Natural killer cell (primary cell): ENCODE measurements around the gene SKI. TPM values are rescaled to one million over a fixed set of nuclear protein-coding genes. Genes with fewer than 3 reads are reported as not detected.

Experiments
- ATAC-seq, 3 donors: fragments of 150-1000 bp in 2 of 3; fragments of 200-7000 bp in 1 of 3; cut with Tn5 transposase; 1 replicate in 1 of 3; 2 replicates in 2 of 3; pipeline ENCODE4 v1.10.0; 2021; ENCODE audit warnings: mild to moderate bottlenecking in 2 of 3, moderate library complexity in 2 of 3
- DNase-seq, 2 donors: peaks; one replicate each; pipeline versions ENCODE4 v3.0.0 to v3.0.0-alpha.2; 2013 to 2021; ENCODE audit warnings: mixed read lengths in 1 of 2
- H3K27ac ChIP-seq: one replicate; pipeline ENCODE4 v1.5.1; 2013; ENCODE audit warnings: mild to moderate bottlenecking, low read length
- H3K27me3 ChIP-seq: one replicate; pipeline ENCODE4 v1.6.1; 2013; ENCODE audit warnings: low read length; ENCODE audit not compliant: control insufficient read depth, insufficient read depth
- H3K36me3 ChIP-seq: one replicate; pipeline ENCODE4 v1.6.1; 2013; ENCODE audit warnings: low read length; ENCODE audit not compliant: control insufficient read depth, insufficient read depth
- H3K4me1 ChIP-seq: one replicate; pipeline ENCODE4 v1.6.1; 2013; ENCODE audit warnings: low read length; ENCODE audit not compliant: control insufficient read depth, insufficient read depth
- H3K4me3 ChIP-seq: one replicate; pipeline ENCODE4 v1.5.1; 2013; ENCODE audit warnings: low read length
- H3K9me3 ChIP-seq: one replicate; pipeline ENCODE4 v1.6.1; 2013; ENCODE audit warnings: low read length; ENCODE audit not compliant: control insufficient read depth, insufficient read depth
- H3K27ac Mint-ChIP-seq, 2 donors: one replicate each; pipeline ENCODE4 v1.8.0; 2022; ENCODE audit warnings: mild to moderate bottlenecking in 2 of 2, mixed read lengths in 2 of 2, moderate library complexity in 1 of 2
- H3K27me3 Mint-ChIP-seq, 2 donors: one replicate each; pipeline ENCODE4 v1.8.0; 2022; ENCODE audit warnings: low read depth in 2 of 2, mixed read lengths in 2 of 2
- H3K36me3 Mint-ChIP-seq: one replicate; pipeline ENCODE4 v1.8.0; 2022; ENCODE audit warnings: mixed read lengths
- H3K4me1 Mint-ChIP-seq, 2 donors: one replicate each; pipeline ENCODE4 v1.8.0; 2022; ENCODE audit warnings: mixed read lengths in 2 of 2
- H3K4me3 Mint-ChIP-seq: one replicate; pipeline ENCODE4 v1.8.0; 2022; ENCODE audit warnings: mild to moderate bottlenecking, moderate library complexity, mixed read lengths
- H3K9me3 Mint-ChIP-seq, 2 donors: one replicate each; pipeline ENCODE4 v1.8.0; 2022; ENCODE audit warnings: mixed read lengths in 2 of 2
- WGBS: methylation state at CpG from one replicate; pipeline ENCODE4 v1.1.7; 2013; ENCODE audit warnings: missing lambda C conversion rate; ENCODE audit not compliant: insufficient coverage; 5-methylcytosine and 5-hydroxymethylcytosine counted together
- intact Hi-C: fragments of 100-400 bp; cut with micrococcal nuclease; formaldehyde crosslinking; loops from one replicate; pipeline ENCODE4 v1.14.2; 2022
- total RNA-seq, 4 donors: library from RNA; stranded (reverse); fragments of 120-200 nt in 1 of 4; gene quantifications; one replicate each; pipeline versions ENCODE4 v1.2.3 to v1.2.4, GENCODE V29; 2013 to 2022
- TF ChIP-seq, protein P1 (sequence below): fragments of 200-600 bp; IDR thresholded peaks from one replicate; pipeline ENCODE4 v1.8.0; 2022; ENCODE audit warnings: antibody characterized with exemption

The SKI gene
- total RNA-seq, 3 donors from 2014 or later (not counting 1 experiment from before 2014, with no cell fraction given) = 96.9 to 145 (median 140) TPM

DNA sequence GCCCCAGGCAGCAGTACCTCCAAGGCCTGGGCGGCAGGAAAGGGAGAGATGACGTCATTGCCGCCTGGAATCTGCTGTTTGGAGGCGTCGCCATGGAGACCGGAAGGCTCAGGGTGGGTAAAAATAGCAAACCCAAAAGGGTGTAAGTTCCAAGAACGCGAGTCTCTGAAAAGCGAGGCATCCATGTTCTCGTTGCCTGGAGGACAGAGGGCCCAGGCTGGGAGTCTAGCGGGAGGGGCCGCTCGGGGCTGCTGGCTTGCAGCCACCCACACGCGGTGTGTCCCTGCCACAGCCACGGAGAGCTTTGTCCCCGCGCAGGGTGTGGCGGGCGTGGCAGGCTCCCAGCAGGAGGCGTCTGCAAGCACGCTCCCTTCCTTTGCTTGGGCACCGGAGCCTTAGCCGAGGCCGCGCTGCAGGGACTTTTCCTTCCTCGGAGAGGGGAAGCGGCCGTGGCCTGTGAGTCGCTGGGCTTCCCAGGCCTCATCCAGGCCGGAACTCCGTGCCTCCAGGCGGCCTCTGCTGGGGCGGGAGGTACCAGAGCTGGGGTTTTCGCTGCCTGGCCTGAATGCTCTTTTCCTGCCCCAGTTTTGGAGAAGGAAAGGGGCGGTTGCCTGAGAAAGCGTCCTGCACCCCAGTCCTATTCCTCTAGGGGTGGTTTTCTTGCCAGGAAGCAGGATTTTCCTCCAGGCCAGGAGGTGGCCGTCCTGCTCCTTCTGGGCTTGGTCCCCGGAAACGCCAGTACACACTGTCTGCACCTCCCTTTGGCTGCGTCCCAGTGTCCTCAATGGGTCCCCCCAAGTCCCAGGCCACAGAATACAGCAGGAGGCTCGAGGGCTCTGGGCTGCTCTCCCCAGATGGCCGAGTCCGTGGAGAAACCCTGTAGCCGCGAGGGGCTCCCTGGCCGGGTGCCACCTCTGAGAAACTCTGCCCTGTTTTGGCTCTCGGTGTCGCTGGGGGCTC lies 15.3 kb upstream of the SKI start:
- H3K9me3 ChIP-seq = no peaks in the 10 kb centered on the region
- no peak overlapping the region for H3K27ac ChIP-seq
- H3K27me3 Mint-ChIP-seq = peaks cover 0 to 3% of the 10 kb centered on the region in 2 donors
- peaks cover 16% of the 10 kb centered on the region for H3K4me1 ChIP-seq
- DNase-seq = peak in 1 of 2 donors; percentile 82
- intact Hi-C loops = no loop called here
- 20% methylated on average over 49 of the region's 49 CpGs for WGBS
- no peaks in the 10 kb centered on the region for H3K9me3 Mint-ChIP-seq
- no peaks in the 10 kb centered on the region for H3K4me1 Mint-ChIP-seq
- H3K4me3 Mint-ChIP-seq = no peak overlapping the region
- ATAC-seq = peak; percentile 45 to 78 (median 69)
- H3K36me3 ChIP-seq = no peaks in the 10 kb centered on the region
- no peak overlapping the region for H3K4me3 ChIP-seq
- peaks cover 5% of the 10 kb centered on the region for H3K27me3 ChIP-seq
- TF ChIP-seq, protein P1, sequence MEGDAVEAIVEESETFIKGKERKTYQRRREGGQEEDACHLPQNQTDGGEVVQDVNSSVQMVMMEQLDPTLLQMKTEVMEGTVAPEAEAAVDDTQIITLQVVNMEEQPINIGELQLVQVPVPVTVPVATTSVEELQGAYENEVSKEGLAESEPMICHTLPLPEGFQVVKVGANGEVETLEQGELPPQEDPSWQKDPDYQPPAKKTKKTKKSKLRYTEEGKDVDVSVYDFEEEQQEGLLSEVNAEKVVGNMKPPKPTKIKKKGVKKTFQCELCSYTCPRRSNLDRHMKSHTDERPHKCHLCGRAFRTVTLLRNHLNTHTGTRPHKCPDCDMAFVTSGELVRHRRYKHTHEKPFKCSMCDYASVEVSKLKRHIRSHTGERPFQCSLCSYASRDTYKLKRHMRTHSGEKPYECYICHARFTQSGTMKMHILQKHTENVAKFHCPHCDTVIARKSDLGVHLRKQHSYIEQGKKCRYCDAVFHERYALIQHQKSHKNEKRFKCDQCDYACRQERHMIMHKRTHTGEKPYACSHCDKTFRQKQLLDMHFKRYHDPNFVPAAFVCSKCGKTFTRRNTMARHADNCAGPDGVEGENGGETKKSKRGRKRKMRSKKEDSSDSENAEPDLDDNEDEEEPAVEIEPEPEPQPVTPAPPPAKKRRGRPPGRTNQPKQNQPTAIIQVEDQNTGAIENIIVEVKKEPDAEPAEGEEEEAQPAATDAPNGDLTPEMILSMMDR = no peak
- H3K27ac Mint-ChIP-seq = no peak overlapping the region
- H3K36me3 Mint-ChIP-seq = no peaks in the 10 kb centered on the region

DNA sequence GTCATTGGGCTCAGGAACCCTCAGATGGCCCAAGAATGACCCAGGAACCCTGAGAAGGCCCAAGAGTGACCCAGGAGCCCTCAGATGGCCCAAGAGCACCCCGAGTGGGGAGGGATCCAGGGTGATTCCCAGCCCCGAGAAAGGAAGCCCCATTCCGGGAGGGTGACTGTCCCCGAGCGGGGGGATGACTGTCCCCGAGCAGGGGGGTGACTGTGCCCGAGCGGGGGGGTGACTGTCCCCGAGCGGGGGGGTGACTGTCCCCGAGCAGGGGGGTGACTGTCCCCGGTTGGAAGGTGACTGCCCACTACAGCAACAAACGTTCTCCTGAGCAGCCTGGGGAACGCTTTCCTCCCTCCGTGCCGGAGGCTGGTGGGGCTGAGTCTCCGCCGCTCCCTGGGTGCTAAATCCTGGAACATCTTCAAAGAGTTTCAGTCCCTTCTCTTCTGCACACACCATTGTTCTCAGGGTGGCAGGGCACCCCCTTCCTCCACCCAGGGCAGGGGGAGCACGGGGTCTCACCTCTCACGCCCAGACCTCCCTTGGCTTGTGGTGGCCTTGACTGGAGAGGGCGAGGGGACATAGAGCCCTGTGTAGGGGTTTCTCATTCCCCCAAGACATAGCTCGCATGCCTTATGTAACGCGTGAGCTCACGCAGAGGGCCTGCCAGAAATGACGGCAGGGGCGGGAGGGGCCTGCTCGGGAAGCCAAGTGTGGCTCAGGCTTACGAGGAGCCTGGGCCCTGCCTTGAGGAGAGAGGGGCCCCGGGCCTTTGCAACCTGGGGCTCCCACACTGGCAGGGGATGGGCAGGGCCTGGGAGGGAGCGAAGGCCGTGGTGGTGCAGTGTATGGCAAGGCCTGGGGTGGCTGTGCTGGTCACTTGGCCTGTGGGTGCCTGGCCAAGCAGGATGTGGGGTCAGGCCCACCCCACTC lies 14.3 kb upstream of the SKI start:
- Histone ChIP-seq H3K4me3 (no peak overlapping the region), H3K27ac (no peak overlapping the region), H3K4me1 (peaks cover 16% of the 10 kb centered on the region), H3K27me3 (peaks cover 5% of the 10 kb centered on the region), H3K9me3 (no peaks in the 10 kb centered on the region), H3K36me3 (no peaks in the 10 kb centered on the region)
- WGBS = 90% methylated on average over 31 of the region's 32 CpGs
- intact Hi-C loops = no loop called here
- no peak overlapping the region for H3K4me3 Mint-ChIP-seq
- H3K4me1 Mint-ChIP-seq = peaks cover 0 to under 1% of the 10 kb centered on the region in 2 donors
- H3K36me3 Mint-ChIP-seq = no peaks in the 10 kb centered on the region
- H3K27me3 Mint-ChIP-seq = peaks cover 0 to 6% of the 10 kb centered on the region in 2 donors
- TF ChIP-seq, protein P1 = no peak
- H3K9me3 Mint-ChIP-seq = no peaks in the 10 kb centered on the region
- H3K27ac Mint-ChIP-seq = no peak overlapping the region
- ATAC-seq = no peak
- no peak for DNase-seq

DNA sequence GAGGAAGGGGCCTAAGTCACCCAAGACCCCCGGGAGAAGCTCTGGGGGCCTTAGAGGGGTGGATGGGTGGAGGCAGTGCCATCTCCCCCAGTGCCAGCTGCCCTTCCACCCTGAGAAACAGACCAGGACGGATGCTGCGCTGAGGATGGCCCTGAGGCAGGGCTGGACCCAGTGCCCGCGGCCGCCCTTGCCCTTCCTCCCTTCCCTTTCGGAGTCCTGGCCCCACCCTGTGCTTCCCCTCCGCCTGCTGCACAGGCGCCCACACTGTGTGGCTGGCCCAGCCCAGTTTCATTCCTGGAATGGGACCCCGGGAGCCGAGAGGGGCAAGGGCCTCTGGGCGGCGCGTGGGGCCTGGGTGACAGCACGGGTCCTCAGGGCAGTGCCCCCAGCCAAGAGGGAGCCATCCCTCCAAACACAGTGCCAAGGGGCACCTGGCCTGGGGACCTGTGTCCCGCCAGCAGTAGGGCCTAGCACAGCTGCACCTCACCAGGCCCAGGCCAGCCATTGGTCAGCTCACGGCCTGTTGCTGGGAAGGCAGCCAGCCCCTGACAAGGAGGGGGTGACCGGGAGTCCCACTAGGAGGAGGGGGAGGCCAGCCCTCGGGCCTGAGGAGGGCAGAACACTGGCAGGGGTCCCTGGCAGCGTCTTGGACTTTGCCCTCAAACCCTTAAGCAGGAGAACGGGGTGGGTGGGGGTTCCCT lies 13.4 kb upstream of the SKI start:
- H3K36me3 Mint-ChIP-seq = no peaks in the 10 kb centered on the region
- H3K9me3 ChIP-seq = no peaks in the 10 kb centered on the region
- H3K27me3 Mint-ChIP-seq = peaks cover 0 to 10% of the 10 kb centered on the region in 2 donors
- H3K36me3 ChIP-seq = no peaks in the 10 kb centered on the region
- peaks cover 5% of the 10 kb centered on the region for H3K27me3 ChIP-seq
- H3K9me3 Mint-ChIP-seq = no peaks in the 10 kb centered on the region
- no peak overlapping the region for H3K4me3 ChIP-seq
- no peak for DNase-seq
- no peak for ATAC-seq
- no peak overlapping the region for H3K27ac Mint-ChIP-seq
- TF ChIP-seq, protein P1 = no peak
- H3K4me1 ChIP-seq = peaks cover 16% of the 10 kb centered on the region
- no peak overlapping the region for H3K27ac ChIP-seq
- intact Hi-C loops = no loop called here
- WGBS = 89% methylated on average over 21 of the region's 21 CpGs
- H3K4me3 Mint-ChIP-seq = no peak overlapping the region
- H3K4me1 Mint-ChIP-seq = peaks cover 0 to 4% of the 10 kb centered on the region in 2 donors
